OCI-LY3 (cell line): Measurements from ENCODE around the gene RASL12.

Source experiments
- H2AFZ ChIP-seq: fragments of 200-600, 300-600 bp; shearing (Covaris generic); 2 replicates; pipeline ENCODE4 v1.6.0; 2014; ENCODE audit warnings: antibody characterized with exemption, low read depth, low read length
- H3K27ac ChIP-seq: fragments of 200-600, 300-600 bp; sonication (generic); 2 replicates; pipeline ENCODE4 v1.5.1; 2014; ENCODE audit warnings: mild to moderate bottlenecking, low read length, moderate library complexity, mixed read lengths
- H3K27me3 ChIP-seq: fragments of 200-600, 300-600 bp; sonication (generic); 2 replicates; pipeline ENCODE4 v1.6.1; 2014; ENCODE audit warnings: low read depth, low read length, mixed read lengths
- H3K36me3 ChIP-seq: fragments of 200-600, 300-600 bp; sonication (generic); replicated peaks from 2 replicates; pipeline ENCODE3; 2014; ENCODE audit warnings: low read depth, low read length, mixed read lengths
- H3K4me1 ChIP-seq: fragments of 300-600, 200-600 bp; sonication (generic); 2 replicates; pipeline ENCODE4 v1.6.1; 2014; ENCODE audit warnings: low read length, mixed read lengths
- H3K4me2 ChIP-seq: fragments of 200-600, 300-600 bp; sonication (generic); 2 replicates; pipeline ENCODE4 v1.6.1; 2014; ENCODE audit warnings: low read length, mixed read lengths
- H3K4me3 ChIP-seq: fragments of 300-600, 200-600 bp; sonication (generic); 2 replicates; pipeline ENCODE4 v1.5.1; 2014; ENCODE audit warnings: antibody characterized with exemption, mild to moderate bottlenecking, low read length, moderate library complexity
- H3K79me2 ChIP-seq: fragments of 300-600, 200-600 bp; shearing (Covaris generic); 2 replicates; pipeline ENCODE4 v1.6.1; 2014; ENCODE audit warnings: mild to moderate bottlenecking, low read length, mixed read lengths
- H3K9ac ChIP-seq: fragments of 300-600, 200-600 bp; shearing (Covaris generic); 2 replicates; pipeline ENCODE4 v1.6.0; 2014; ENCODE audit warnings: mild to moderate bottlenecking, low read length, moderate library complexity
- H3K9me3 ChIP-seq: fragments of 200-600, 300-600 bp; shearing (Covaris generic); 2 replicates; pipeline ENCODE4 v1.6.1; 2014; ENCODE audit warnings: low read length, mixed read lengths; ENCODE audit not compliant: insufficient read depth
- H4K20me1 ChIP-seq: fragments of 200-600, 300-600 bp; sonication (generic); 2 replicates; pipeline ENCODE4 v1.6.1; 2016; ENCODE audit warnings: low read length, mixed read lengths; ENCODE audit not compliant: insufficient read depth
- EZH2phosphoT487 ChIP-seq: fragments of 200-600 bp; shearing (Covaris generic); IDR thresholded peaks from 2 replicates; pipeline ENCODE4 v1.6.1; 2018; ENCODE audit warnings: antibody characterized with exemption, mixed run types, low read depth
- TF ChIP-seq, protein P1 (sequence below): fragments of 200-600, 300-600 bp; sonication (generic); IDR thresholded peaks from 2 replicates; pipeline ENCODE4 v1.5.1; 2014; ENCODE audit warnings: antibody characterized with exemption, low read length, low read depth

The RASL12 gene

DNA sequence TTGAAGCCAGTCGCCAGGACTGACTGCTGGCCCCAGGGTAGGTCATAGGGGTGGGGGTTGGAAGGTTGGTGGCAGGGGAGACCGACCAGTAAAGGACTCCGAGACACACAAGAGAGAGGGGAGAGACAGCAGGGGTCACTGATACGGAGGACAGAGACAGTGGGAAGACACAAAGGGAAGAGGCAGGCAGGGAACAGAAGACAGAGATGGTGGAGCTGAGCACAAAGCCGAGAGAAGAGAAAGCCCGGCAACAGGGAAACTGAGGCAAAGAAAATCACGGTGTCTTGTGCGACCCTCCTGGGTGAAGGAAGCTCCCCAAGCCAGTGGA lies 510 bp downstream of the RASL12 start:
- TF ChIP-seq, protein P1, sequence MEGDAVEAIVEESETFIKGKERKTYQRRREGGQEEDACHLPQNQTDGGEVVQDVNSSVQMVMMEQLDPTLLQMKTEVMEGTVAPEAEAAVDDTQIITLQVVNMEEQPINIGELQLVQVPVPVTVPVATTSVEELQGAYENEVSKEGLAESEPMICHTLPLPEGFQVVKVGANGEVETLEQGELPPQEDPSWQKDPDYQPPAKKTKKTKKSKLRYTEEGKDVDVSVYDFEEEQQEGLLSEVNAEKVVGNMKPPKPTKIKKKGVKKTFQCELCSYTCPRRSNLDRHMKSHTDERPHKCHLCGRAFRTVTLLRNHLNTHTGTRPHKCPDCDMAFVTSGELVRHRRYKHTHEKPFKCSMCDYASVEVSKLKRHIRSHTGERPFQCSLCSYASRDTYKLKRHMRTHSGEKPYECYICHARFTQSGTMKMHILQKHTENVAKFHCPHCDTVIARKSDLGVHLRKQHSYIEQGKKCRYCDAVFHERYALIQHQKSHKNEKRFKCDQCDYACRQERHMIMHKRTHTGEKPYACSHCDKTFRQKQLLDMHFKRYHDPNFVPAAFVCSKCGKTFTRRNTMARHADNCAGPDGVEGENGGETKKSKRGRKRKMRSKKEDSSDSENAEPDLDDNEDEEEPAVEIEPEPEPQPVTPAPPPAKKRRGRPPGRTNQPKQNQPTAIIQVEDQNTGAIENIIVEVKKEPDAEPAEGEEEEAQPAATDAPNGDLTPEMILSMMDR: no peak
- no peak for TF ChIP-seq EZH2phosphoT487
- H3K4me3 ChIP-seq: no peak overlapping the region
- no peaks in the 10 kb centered on the region for H3K79me2 ChIP-seq
- no peak overlapping the region for H3K9ac ChIP-seq
- H3K27ac ChIP-seq: no peak overlapping the region
- no peaks in the 10 kb centered on the region for H3K36me3 ChIP-seq
- H3K9me3 ChIP-seq: no peaks in the 10 kb centered on the region
- no peak overlapping the region for H2AFZ ChIP-seq
- no peaks in the 10 kb centered on the region for H4K20me1 ChIP-seq
- no peaks in the 10 kb centered on the region; the same call in 1 of the 2 replicates for H3K4me1 ChIP-seq
- no peak overlapping the region for H3K4me2 ChIP-seq
- 0 out of 2 replicates have a peak, but pooled peaks cover 9% of the 10 kb centered on the region for H3K27me3 ChIP-seq

DNA sequence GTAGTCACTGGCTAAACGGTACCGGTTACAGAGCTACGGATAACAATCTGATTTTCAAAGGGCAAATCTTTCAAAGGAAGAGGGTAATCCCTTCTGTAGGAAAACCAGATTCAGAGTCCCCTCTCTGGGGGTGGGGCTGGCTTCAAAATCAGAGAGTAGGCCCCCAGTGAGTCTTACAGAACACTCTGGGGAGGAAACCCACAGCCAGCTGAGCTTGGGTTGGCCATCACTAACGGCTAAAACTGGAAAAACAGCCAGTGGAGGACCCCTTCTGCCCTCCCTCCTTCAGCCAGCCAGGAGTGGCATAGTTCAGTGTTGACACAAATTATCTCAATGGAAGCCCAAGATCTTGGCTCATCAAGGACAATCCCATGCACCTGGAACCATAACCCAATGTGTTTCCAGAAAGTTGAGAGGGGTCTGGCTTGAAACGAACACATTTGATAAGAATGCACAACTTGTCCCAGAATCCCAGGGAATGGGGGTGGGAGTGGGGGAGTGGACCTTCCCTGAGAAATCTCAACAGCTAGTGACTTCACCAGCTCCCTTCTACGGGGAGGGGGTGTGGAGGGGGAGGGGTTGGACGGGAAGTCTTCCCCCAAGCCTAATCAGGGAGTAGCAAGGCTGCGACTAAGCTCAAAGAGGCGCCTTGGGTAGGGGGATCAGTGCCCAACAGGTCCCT lies 1.0 kb downstream of the RASL12 start:
- H3K36me3 ChIP-seq: no peaks in the 10 kb centered on the region
- no peak overlapping the region for H2AFZ ChIP-seq
- TF ChIP-seq, protein P1: no peak
- no peak for TF ChIP-seq EZH2phosphoT487
- H3K9ac ChIP-seq: no peak overlapping the region
- H3K27me3 ChIP-seq: 0 out of 2 replicates have a peak, but pooled peaks cover 9% of the 10 kb centered on the region
- H3K4me1 ChIP-seq: no peaks in the 10 kb centered on the region; the same call in 1 of the 2 replicates
- no peaks in the 10 kb centered on the region for H3K9me3 ChIP-seq
- H3K79me2 ChIP-seq: no peaks in the 10 kb centered on the region
- H3K4me2 ChIP-seq: no peak overlapping the region
- no peaks in the 10 kb centered on the region for H4K20me1 ChIP-seq
- no peak overlapping the region for H3K4me3 ChIP-seq
- H3K27ac ChIP-seq: no peak overlapping the region

DNA sequence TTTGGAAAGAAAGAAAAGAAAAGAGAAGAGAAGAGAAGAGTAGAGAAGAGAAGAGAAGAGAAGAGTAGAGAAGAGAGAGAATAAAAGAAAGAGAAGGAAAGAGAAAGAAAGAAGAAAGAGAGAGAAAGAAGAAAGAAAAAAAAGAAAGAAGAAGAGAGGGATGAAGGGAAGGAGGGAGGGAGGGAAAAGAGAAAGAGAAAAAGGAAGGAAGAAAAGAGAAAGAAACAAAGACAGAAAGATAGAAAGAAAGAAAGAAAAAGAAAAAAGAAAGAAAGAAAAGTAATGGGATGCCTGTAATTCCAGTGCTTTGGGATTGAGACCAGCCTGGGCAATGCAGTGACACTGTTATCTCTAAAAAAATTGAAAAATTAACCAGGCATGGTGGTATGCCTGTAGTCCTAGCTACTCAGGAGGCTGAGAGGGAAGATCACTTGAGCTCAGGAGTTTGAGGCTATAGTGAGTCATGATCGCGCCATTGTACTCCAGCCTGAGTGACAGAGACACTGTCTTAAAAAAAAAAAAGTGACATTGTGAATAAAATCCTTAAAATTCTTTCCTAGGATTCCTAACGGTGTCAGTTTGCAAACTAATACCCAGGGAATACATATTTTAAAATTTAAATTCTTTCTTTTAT lies 1.7 kb downstream of the RASL12 start:
- Histone ChIP-seq H2AFZ (no peak overlapping the region), H3K27ac (no peak overlapping the region)
- TF ChIP-seq EZH2phosphoT487: no peak
- TF ChIP-seq, protein P1: no peak

DNA sequence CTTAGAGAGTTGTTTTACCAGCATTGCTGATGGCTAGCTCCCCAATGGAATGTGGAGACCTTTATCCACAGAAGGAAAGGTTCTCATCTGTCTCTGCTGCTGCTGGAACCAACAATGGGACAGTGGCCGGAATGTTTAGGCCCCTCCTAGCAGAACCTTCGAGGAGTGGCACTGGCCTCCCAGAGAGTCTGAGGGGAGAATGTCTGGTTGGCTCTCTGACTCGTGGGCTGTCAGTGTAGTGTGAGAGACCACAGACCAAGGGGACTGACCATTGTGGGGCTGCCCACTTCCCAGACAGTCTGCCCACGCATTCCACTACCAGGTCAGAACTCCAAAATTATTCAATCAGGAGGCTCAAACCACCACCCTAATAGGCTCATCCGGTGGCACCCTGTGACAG lies 5.1 kb downstream of the RASL12 start:
- Histone ChIP-seq H3K79me2 (no peaks in the 10 kb centered on the region), H3K4me3 (no peak overlapping the region), H3K4me2 (no peak overlapping the region), H3K9me3 (no peaks in the 10 kb centered on the region), H2AFZ (no peak overlapping the region), H4K20me1 (no peaks in the 10 kb centered on the region), H3K9ac (no peak overlapping the region), H3K27ac (no peak overlapping the region), H3K27me3 (0 out of 2 replicates have a peak, but pooled peaks cover 9% of the 10 kb centered on the region), H3K4me1 (no peaks in the 10 kb centered on the region; the same call in 1 of the 2 replicates), H3K36me3 (no peaks in the 10 kb centered on the region)
- no peak for TF ChIP-seq EZH2phosphoT487
- TF ChIP-seq, protein P1: no peak

More for the DNA sequence above, 1.7 kb downstream of the RASL12 start:
- H3K9me3 ChIP-seq: no peaks in the 10 kb centered on the region
- H3K9ac ChIP-seq: no peak overlapping the region
- H4K20me1 ChIP-seq: no peaks in the 10 kb centered on the region
- H3K36me3 ChIP-seq: no peaks in the 10 kb centered on the region
- H3K27me3 ChIP-seq: 0 out of 2 replicates have a peak, but pooled peaks cover 9% of the 10 kb centered on the region
- no peaks in the 10 kb centered on the region; the same call in 1 of the 2 replicates for H3K4me1 ChIP-seq
- H3K79me2 ChIP-seq: no peaks in the 10 kb centered on the region
- no peak overlapping the region for H3K4me3 ChIP-seq
- no peak overlapping the region for H3K4me2 ChIP-seq
